ENCODE results near the gene C9orf40. TPM values are rescaled to one million over a fixed set of nuclear protein-coding genes. Genes with fewer than 3 reads are reported as not detected.

C9orf40 gene
- total RNA-seq, 1 experiment from 2014 or later: 3.2 TPM

DNA sequence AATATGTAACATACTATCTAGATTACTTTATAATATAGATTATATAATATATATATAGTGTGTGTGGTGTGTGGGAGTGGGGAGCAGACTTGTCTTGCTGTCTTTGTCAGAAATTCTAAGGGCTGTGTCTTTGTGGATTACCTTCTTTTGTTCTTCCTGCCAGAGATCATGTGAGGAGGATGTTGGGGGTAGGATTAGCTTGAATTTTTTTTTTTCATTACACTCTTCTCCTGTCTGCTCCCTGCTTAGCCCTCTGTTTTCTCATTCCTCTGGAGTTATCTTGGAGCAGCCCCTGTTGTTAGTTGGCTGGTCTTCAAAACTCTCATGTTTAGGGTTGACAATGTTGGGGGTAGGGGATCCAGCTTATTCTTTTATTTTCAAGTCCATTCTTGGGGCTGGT lies 21.0 kb upstream of the C9orf40 start:
- no peak overlapping the region for H3K4me3 ChIP-seq (ENCODE audit: low read depth, low read length)
- Mint-ChIP-seq H3K27me3 (ENCODE audit: insufficient read depth, unreplicated experiment) (no peaks in the 10 kb centered on the region), H3K4me3 (ENCODE audit: unreplicated experiment) (no peak overlapping the region), H3K9me3 (ENCODE audit: unreplicated experiment) (peaks cover 9% of the 10 kb centered on the region), H3K4me1 (ENCODE audit: low read depth, unreplicated experiment) (no peaks in the 10 kb centered on the region), H3K27ac (ENCODE audit: unreplicated experiment) (no peak overlapping the region), H3K36me3 (ENCODE audit: insufficient read depth, unreplicated experiment) (no peaks in the 10 kb centered on the region)
- POLR2A ChIA-PET: no interaction called here
- intact Hi-C loops (cut with micrococcal nuclease; ENCODE audit: unreplicated experiment): no loop called here
- TF ChIP-seq CTCF (IDR thresholded peaks at IDR 0.05; ENCODE audit: insufficient read depth in 1 of 2, low read depth in 1 of 2, low read length in 1 of 2, severe bottlenecking in 1 of 2, unreplicated experiment in 1 of 2): no peak
- no TSS peak for BruUV-seq (replicated peaks)
- no peaks in the 10 kb centered on the region for H3K27me3 ChIP-seq (replicated peaks; ENCODE audit: control insufficient read depth, insufficient read depth, low read length)
- CTCF ChIA-PET: no interaction called here
- no peaks in the 10 kb centered on the region for H3K9me3 ChIP-seq
- no peaks in the 10 kb centered on the region for H3K36me3 ChIP-seq (ENCODE audit: control insufficient read depth, insufficient read depth, low read length)
- no peaks in the 10 kb centered on the region for H3K4me1 ChIP-seq
- DNase-seq: no peak

GRCh38 chr9:74963056-74963455 lies 10.3 kb upstream of the C9orf40 start:
- Mint-ChIP-seq H3K27me3 (ENCODE audit: insufficient read depth, unreplicated experiment) (no peaks in the 10 kb centered on the region), H3K9me3 (ENCODE audit: unreplicated experiment) (no peaks in the 10 kb centered on the region), H3K36me3 (ENCODE audit: insufficient read depth, unreplicated experiment) (no peaks in the 10 kb centered on the region), H3K4me3 (ENCODE audit: unreplicated experiment) (no peak overlapping the region), H3K4me1 (ENCODE audit: low read depth, unreplicated experiment) (no peaks in the 10 kb centered on the region), H3K27ac (ENCODE audit: unreplicated experiment) (no peak overlapping the region)
- H3K36me3 ChIP-seq (ENCODE audit: control insufficient read depth, insufficient read depth, low read length): no peaks in the 10 kb centered on the region
- TF ChIP-seq CTCF (IDR thresholded peaks at IDR 0.05; ENCODE audit: insufficient read depth in 1 of 2, low read depth in 1 of 2, low read length in 1 of 2, severe bottlenecking in 1 of 2, unreplicated experiment in 1 of 2): no peak
- no peak for DNase-seq
- POLR2A ChIA-PET: no interaction called here
- BruUV-seq (replicated peaks): no TSS peak
- H3K4me1 ChIP-seq: no peaks in the 10 kb centered on the region
- intact Hi-C loops (cut with micrococcal nuclease; ENCODE audit: unreplicated experiment): no loop called here
- no peaks in the 10 kb centered on the region for H3K9me3 ChIP-seq
- H3K4me3 ChIP-seq (ENCODE audit: low read depth, low read length): no peak overlapping the region
- CTCF ChIA-PET: no interaction called here
- no peaks in the 10 kb centered on the region for H3K27me3 ChIP-seq (replicated peaks; ENCODE audit: control insufficient read depth, insufficient read depth, low read length)

GRCh38 chr9:74961496-74961895 lies 8.8 kb upstream of the C9orf40 start:
- H3K4me3 Mint-ChIP-seq (ENCODE audit: unreplicated experiment): no peak overlapping the region
- POLR2A ChIA-PET: no interaction called here
- no peaks in the 10 kb centered on the region for H3K36me3 Mint-ChIP-seq (ENCODE audit: insufficient read depth, unreplicated experiment)
- DNase-seq: no peak
- no peaks in the 10 kb centered on the region for H3K27me3 Mint-ChIP-seq (ENCODE audit: insufficient read depth, unreplicated experiment)
- no peaks in the 10 kb centered on the region for H3K9me3 Mint-ChIP-seq (ENCODE audit: unreplicated experiment)
- H3K4me1 Mint-ChIP-seq (ENCODE audit: low read depth, unreplicated experiment): no peaks in the 10 kb centered on the region
- no TSS peak for BruUV-seq (replicated peaks)
- no peaks in the 10 kb centered on the region for H3K27me3 ChIP-seq (replicated peaks; ENCODE audit: control insufficient read depth, insufficient read depth, low read length)
- CTCF ChIA-PET: no interaction called here
- H3K36me3 ChIP-seq (ENCODE audit: control insufficient read depth, insufficient read depth, low read length): no peaks in the 10 kb centered on the region
- no peaks in the 10 kb centered on the region for H3K9me3 ChIP-seq
- TF ChIP-seq CTCF (IDR thresholded peaks at IDR 0.05; ENCODE audit: insufficient read depth in 1 of 2, low read depth in 1 of 2, low read length in 1 of 2, severe bottlenecking in 1 of 2, unreplicated experiment in 1 of 2): no peak
- intact Hi-C loops (cut with micrococcal nuclease; ENCODE audit: unreplicated experiment): no loop called here
- no peak overlapping the region for H3K4me3 ChIP-seq (ENCODE audit: low read depth, low read length)
- no peaks in the 10 kb centered on the region for H3K4me1 ChIP-seq
- no peak overlapping the region for H3K27ac Mint-ChIP-seq (ENCODE audit: unreplicated experiment)
